ENCODE measurements around the gene SLC49A3.

The SLC49A3 gene

DNA sequence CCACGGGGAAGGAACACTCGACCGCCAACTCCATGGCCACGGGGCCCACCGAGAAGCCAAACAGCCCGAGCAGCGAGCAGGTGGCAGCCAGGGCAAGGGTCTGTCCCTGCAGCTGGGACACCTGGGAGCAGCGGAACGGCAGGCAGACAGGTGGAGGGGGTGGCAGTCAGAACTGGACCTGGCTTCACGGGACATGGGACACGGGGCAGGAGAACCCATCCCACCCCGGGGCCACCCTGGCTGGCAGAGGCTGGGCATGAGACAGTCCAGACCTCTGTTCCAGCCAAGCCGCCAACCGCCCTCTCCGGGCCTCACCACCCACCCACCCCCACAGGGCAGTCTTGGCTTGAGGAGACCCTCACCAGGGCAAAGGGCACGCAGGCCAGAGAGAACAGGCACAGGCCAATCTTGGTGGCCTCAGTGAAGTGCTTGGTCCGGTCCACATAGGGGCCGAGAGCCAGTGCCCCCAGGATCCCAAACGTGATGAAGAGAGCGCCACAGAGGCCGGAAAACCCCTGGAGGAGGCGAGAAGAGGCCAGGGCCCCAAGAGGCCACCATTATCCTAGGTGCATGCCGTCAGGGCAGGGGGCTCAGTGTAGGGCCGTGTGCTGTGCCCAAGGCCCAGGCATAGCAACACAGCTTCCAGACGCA is 5.6 kb downstream of the SLC49A3 start:
- DNase-seq (no peak), ATAC-seq (ENCODE audit: insufficient read depth, low read depth) (peak; percentile 44)
- Histone ChIP-seq H3K4me2 (ENCODE audit: insufficient read depth, low read length) (no peak overlapping the region), H4K20me1 (ENCODE audit: insufficient read depth, low read length) (peaks cover 21% of the 10 kb centered on the region), H2AFZ (ENCODE audit: low read depth, low read length) (no peak overlapping the region), H3K4me1 (ENCODE audit: insufficient read depth, low read length) (peaks cover 24% of the 10 kb centered on the region), H3K27ac (ENCODE audit: low read length) (no peak overlapping the region), H3K9ac (ENCODE audit: low read depth, low read length) (no peak overlapping the region), H3K79me2 (ENCODE audit: insufficient read depth, low read length) (no peaks in the 10 kb centered on the region), H3K4me3 (ENCODE audit: low read depth in 1 of 2, low read length in 2 of 2) (no peak overlapping the region), H3K27me3 (ENCODE audit: insufficient read depth, low read length, poor library complexity) (no peaks in the 10 kb centered on the region), H3K36me3 (ENCODE audit: insufficient read depth, low read length) (no peaks in the 10 kb centered on the region), H3K9me3 (ENCODE audit: insufficient read depth, low read length, severe bottlenecking) (no peaks in the 10 kb centered on the region)
- TF ChIP-seq, protein P1, sequence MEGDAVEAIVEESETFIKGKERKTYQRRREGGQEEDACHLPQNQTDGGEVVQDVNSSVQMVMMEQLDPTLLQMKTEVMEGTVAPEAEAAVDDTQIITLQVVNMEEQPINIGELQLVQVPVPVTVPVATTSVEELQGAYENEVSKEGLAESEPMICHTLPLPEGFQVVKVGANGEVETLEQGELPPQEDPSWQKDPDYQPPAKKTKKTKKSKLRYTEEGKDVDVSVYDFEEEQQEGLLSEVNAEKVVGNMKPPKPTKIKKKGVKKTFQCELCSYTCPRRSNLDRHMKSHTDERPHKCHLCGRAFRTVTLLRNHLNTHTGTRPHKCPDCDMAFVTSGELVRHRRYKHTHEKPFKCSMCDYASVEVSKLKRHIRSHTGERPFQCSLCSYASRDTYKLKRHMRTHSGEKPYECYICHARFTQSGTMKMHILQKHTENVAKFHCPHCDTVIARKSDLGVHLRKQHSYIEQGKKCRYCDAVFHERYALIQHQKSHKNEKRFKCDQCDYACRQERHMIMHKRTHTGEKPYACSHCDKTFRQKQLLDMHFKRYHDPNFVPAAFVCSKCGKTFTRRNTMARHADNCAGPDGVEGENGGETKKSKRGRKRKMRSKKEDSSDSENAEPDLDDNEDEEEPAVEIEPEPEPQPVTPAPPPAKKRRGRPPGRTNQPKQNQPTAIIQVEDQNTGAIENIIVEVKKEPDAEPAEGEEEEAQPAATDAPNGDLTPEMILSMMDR (IDR thresholded peaks at IDR 0.05; ENCODE audit: borderline replicate concordance, extremely low read depth, low read length, poor library complexity, severe bottlenecking), result no peak
- TF ChIP-seq EZH2 (IDR thresholded peaks at IDR 0.05; ENCODE audit: borderline replicate concordance, low read depth, low read length, severe bottlenecking), result no peak

- no peaks in the 10 kb centered on the region for H3K9me3 ChIP-seq (ENCODE audit: insufficient read depth, low read length, severe bottlenecking)
- H3K4me3 ChIP-seq (ENCODE audit: low read depth in 1 of 2, low read length in 2 of 2), result no peak overlapping the region
- TF ChIP-seq EZH2 (IDR thresholded peaks at IDR 0.05; ENCODE audit: borderline replicate concordance, low read depth, low read length, severe bottlenecking), result no peak
- TF ChIP-seq, protein P1 (IDR thresholded peaks at IDR 0.05; ENCODE audit: borderline replicate concordance, extremely low read depth, low read length, poor library complexity, severe bottlenecking), result no peak
- peaks cover 24% of the 10 kb centered on the region for H3K4me1 ChIP-seq (ENCODE audit: insufficient read depth, low read length)
- H3K27me3 ChIP-seq (ENCODE audit: insufficient read depth, low read length, poor library complexity), result no peaks in the 10 kb centered on the region
- ATAC-seq (ENCODE audit: insufficient read depth, low read depth), result no peak
- H3K27ac ChIP-seq (ENCODE audit: low read length), result no peak overlapping the region
- DNase-seq, result no peak
- H2AFZ ChIP-seq (ENCODE audit: low read depth, low read length), result no peak overlapping the region
- H3K4me2 ChIP-seq (ENCODE audit: insufficient read depth, low read length), result no peak overlapping the region
- no peak overlapping the region for H3K9ac ChIP-seq (ENCODE audit: low read depth, low read length)
- no peaks in the 10 kb centered on the region for H3K36me3 ChIP-seq (ENCODE audit: insufficient read depth, low read length)
- H3K79me2 ChIP-seq (ENCODE audit: insufficient read depth, low read length), result no peaks in the 10 kb centered on the region
- H4K20me1 ChIP-seq (ENCODE audit: insufficient read depth, low read length), result peaks cover 21% of the 10 kb centered on the region
These were observed 6.3 kb downstream of the SLC49A3 start for GRCh38 chr4:682490-683172.

DNA sequence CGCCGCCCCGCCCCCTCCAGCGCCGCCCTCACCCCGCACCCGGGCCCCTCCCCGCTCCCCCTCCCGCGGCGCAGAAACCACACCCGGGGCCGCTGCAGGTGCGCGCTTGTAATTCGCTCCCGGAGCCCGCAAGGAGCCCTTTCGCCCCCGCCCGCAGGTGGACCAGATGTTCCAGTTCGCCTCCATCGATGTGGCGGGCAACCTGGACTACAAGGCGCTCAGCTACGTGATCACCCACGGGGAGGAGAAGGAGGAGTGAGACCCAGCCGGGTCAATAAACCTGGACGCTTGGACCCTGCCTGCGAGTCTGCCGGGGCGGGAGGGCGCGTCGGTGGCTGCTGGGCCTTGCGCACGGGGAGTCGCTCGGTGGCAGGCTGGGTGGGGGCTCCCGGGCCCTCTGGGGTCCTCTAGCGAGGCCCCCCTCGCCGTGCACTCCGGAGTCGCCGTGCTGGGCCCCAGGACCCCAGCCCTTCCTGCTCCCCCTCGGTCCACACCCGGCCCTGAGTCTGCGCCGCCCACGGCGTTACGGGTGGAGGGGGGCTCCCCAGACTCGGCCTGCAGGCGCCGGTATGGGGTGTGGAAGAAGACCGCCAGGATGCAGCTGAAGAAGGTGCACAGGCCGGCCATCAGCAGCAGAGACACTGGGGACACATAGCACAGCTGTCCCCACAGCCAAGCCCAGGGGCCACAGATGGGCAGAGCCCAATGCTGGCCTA is 7.1 kb downstream of the SLC49A3 start:
- peak overlapping the region; percentile 60 for H3K4me2 ChIP-seq (ENCODE audit: insufficient read depth, low read length)
- H3K36me3 ChIP-seq (ENCODE audit: insufficient read depth, low read length), result no peaks in the 10 kb centered on the region
- no peak overlapping the region for H3K27ac ChIP-seq (ENCODE audit: low read length)
- ATAC-seq (ENCODE audit: insufficient read depth, low read depth), result peak; percentile 55
- H3K9ac ChIP-seq (ENCODE audit: low read depth, low read length), result no peak overlapping the region
- peak overlapping the region in 1 of 2 experiments; percentile 30; a peak in 1 of 4 replicates for H3K4me3 ChIP-seq (ENCODE audit: low read depth in 1 of 2, low read length in 2 of 2)
- H3K79me2 ChIP-seq (ENCODE audit: insufficient read depth, low read length), result no peaks in the 10 kb centered on the region
- H3K27me3 ChIP-seq (ENCODE audit: insufficient read depth, low read length, poor library complexity), result no peaks in the 10 kb centered on the region
- H3K4me1 ChIP-seq (ENCODE audit: insufficient read depth, low read length), result peaks cover 24% of the 10 kb centered on the region
- no peaks in the 10 kb centered on the region for H3K9me3 ChIP-seq (ENCODE audit: insufficient read depth, low read length, severe bottlenecking)
- no peak overlapping the region for H2AFZ ChIP-seq (ENCODE audit: low read depth, low read length)
- H4K20me1 ChIP-seq (ENCODE audit: insufficient read depth, low read length), result peaks cover 21% of the 10 kb centered on the region
- no peak for TF ChIP-seq EZH2 (IDR thresholded peaks at IDR 0.05; ENCODE audit: borderline replicate concordance, low read depth, low read length, severe bottlenecking)
- TF ChIP-seq, protein P1 (IDR thresholded peaks at IDR 0.05; ENCODE audit: borderline replicate concordance, extremely low read depth, low read length, poor library complexity, severe bottlenecking), result no peak
- DNase-seq, result peak; percentile 82
